Fibroblast of peridontal ligament (primary cell): Measurements from ENCODE around the gene HOXB3.

Experiments
- DNase-seq: peaks from one replicate; pipeline ENCODE4 v3.0.0-alpha.2; 2010; ENCODE audit errors: extremely low read depth

HOXB3 gene

GRCh38 chr17:48612456-48612853, 22.4 kb upstream of the HOXB3 start:
- DNase-seq: no peak

GRCh38 chr17:48611681-48612455, 21.8 kb upstream of the HOXB3 start:
- no peak for DNase-seq

- no peak for DNase-seq
These were observed 21.2 kb upstream of the HOXB3 start for GRCh38 chr17:48611213-48611612.

DNA sequence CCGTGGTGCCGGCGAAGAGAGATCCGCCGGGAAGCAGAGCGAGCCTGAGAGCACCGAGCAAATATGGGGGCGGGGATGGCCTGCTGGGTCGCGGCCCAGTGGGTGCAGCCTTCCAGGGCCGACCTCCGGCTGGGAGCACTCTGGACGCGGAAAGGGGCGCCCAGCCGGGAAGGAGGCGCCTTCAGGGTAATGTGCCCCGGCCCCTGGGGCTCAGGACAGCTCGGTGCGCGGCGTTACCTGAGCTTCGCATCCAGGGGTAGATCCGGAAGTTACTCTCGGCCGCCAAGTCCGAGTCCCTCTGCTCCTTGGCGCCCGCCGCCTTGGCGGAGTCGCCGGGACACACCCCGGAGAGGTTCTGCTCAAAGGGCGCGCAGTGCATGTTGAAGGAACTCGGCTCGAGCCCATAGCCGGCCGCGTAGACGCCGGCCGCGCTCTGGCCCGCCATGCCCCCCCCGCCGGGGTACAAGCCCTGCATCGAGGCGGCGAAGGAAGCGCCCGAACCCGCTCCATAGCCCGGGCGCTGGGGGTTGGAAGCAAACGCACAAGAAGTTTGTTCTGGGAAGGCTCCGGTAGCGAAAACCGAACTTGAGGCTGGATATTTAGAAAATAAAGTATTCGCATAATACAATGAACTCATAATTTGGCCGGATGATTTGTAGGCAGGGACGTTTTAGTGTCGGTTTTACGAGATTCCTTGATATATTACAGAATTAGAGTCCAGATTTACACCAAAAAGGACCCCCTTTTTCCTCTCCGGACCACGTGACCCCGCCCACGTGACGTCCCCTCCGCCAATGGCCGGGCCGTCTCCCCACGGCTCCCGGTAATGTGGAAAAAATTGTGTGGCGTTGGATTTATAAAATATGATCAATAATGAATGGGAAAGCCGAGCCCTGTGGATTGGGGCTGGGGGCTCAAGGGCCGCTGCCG, 20.5 kb upstream of the HOXB3 start, which contains the start of gene HOXB7:
TSS of gene HOXB7 (minus strand) at position 736 of the 930 bp plus-strand sequence. CDS start at position 637, 99 bp downstream.
- DNase-seq: no peak

GRCh38 chr17:48609759-48610281, 19.8 kb upstream of the HOXB3 start:
- DNase-seq: no peak

DNA sequence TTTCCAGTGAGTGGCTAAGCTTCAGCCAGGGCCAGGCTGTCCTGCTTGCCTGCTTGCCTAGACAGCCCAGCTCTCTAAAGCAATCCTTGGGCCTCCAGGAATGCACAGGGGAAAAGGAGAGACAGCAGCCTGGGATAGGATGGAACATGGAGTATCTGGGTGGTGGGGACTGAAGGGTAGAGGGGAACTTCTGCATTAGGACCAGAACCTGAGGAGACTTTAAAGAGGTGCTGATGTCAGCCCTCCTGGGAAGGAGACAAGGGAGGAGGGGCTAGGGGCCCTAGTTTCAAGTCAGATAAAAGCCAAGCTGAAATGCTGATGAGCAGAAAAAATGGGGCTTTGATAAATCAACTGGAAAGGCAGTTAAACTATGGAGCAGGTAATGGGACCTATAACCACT, 19.0 kb upstream of the HOXB3 start:
- no peak for DNase-seq

DNA sequence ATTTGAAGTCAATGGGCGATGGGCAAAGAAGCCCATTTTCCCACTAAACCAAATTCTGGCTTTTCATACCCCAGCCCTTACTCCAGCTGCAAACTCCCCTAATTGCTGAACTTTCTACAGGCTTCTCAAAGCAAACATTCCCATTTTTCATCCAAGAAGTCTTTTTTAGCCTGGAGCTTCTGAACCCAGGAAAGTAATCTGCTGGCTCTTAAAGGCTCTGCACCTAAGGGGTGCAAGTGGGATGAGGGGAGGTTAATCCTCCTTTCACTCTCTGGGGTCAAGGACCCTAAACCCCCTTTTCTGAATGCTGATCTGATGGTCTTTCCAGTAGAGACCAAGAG, 18.4 kb upstream of the HOXB3 start:
- no peak for DNase-seq

DNA sequence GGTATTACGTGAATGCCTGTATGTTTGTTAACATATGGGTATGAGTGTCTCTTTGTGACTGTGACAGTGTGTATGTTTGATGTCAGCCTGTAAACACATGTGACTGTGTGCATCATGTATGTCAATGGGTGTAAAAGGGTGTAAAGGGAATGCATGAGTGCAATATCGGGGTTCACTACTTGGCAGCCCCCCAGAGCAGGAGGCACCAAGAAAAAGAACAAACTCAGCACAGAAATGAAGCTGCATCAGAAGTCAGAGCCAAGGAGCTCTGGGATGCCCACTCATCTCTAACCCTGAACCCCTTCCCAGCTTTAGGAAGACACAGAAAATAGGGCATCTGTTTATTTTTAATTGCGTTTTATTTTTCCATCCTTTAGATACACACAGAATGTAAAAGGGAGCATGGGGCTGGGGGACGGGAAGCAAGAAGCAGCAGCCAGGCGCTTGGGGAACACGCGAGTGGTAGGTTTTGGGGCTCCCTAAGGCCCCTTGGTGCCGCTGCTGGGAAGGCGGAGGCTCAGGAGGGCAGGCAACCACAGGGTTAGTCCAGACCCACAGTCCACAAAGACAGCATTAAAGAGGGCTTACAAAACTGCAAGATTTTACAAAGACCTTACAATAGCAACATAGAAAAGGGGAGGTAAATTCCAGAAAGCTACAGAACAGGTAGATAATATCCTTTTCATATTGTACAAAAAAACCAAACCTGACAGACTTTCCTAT, 17.0 kb upstream of the HOXB3 start:
- no peak for DNase-seq

DNA sequence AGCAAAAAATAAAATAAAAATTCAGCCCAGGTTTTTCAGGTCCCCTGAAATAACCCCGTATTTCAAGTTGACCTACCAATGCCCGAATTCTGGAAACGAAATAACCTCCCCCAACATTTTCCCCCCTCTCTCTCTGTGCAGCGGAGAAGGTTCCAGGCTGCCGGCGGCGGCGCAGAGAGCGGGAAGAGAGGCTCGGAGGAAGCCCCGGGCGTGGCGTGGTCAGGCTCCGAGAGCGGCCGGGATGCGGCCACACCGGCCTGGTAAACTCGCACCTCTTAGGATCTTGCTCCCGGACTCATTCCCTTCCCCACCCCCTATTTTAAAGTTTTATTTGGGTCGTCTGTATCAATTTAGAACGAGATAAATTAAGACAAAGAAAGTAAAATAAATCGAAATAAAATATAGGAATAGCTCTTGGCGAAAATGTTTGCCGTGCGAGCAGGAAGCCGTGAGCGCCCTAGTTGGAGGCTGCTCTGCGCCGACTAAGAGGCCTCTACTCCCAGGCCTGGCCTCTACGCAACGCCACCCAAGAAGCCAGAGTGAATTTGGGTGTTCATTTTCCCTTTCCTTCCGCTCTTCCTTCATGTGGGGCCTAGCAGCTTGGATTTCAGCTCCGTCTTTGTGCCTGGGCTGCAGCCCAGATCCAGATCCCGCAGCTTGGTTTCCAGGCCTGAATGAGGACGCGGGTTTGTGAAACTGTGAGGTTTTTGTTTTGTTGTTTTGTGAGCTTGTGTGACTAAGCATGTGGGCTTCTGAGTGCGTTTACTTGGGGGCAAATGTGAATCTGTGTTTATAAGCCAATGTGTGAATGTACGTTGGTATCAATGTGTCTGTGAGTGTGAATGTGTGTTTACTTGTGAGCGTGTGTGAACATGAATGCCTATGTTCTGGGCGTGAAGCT, 16.2 kb upstream of the HOXB3 start:
- no peak for DNase-seq

GRCh38 chr17:48605409-48605919, 15.4 kb upstream of the HOXB3 start:
- DNase-seq: no peak

- no peak for DNase-seq
These were observed 14.8 kb upstream of the HOXB3 start, which contains the start of gene HOXB6 for GRCh38 chr17:48604770-48605329. Gene HOXB6 (minus strand): TSS chr17:48604986. CDS start chr17:48598150, 6,836 bp downstream.

- no peak for DNase-seq
These were observed 14.1 kb upstream of the HOXB3 start for GRCh38 chr17:48603959-48604769.

DNA sequence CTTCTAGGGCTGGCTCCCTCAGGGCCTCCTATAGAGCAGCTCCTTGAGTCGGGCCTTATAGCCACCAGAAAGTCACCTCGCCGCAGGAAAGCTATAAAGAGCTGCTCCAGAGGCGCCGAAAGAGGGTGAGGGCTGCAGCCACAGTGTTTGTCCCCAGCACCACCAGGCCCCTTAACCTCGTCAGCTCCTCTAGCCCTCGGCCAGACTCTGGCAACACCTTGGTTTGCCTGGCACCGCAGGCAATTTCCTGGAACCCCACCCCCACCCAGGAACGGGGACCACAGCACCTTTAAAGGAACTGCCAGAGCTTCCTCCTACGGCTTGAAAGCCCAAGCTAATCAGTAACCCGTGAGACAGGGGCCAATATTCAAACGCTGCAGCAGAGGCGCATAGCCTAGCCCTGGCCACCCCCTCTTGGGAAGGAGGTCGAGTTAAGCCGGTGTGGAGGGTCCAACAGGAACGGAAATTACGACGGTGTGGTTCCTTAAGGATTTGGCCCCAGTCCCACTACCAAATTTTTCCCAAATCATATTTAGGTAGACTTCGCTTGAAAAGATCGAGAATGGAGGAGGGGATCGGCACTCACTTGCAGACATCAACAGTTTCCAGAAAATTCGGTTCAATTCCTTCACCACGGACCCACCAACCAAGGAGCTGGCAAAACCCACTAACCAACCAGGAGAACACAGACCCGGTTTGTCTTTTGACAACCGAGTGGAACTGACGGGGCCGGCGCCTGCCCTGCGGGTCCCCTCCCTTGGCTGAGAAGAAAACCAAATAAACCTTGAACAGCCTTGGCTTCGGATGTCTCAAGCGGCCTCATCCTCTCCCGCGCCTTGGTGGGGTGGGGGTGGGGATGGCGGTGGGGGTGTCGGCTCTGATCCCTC, 11.7 kb upstream of the HOXB3 start:
- no peak for DNase-seq

- DNase-seq: no peak
These were observed 11.1 kb upstream of the HOXB3 start for GRCh38 chr17:48601207-48601538.

- no peak for DNase-seq
These were observed 10.4 kb upstream of the HOXB3 start for GRCh38 chr17:48600244-48601098.

DNA sequence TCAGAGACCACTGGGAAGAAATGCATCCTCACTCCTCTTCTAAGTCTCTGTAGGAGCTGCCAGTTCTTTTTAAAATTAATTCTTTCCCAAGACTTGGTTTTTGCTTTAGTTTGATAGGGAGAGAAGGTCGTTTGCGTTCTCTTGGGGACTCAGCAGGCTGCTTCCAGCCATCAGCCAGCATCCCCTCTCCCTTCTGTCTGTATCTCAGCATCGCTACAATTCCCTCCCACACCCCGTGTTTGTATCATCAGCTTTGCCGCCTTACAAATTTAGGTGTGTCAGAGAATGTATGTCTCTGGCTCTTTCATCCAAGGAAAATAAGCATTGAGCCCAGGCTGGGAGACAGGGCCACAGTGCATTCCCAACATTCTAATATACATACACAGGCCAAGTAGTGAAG, 9.3 kb upstream of the HOXB3 start:
- DNase-seq: no peak

GRCh38 chr17:48598736-48599135, 8.7 kb upstream of the HOXB3 start:
- no peak for DNase-seq
